NCI-H128 (cell line): ENCODE measurements around the gene MAGOH.
A peak's percentile ranks its signal among the peaks of the same experiment; 100 is the strongest.
"Not testable (repeated sequence)": the region's sequence is repeated elsewhere in the genome, so short reads cannot be mapped to it uniquely, and the experiment has no call there.

Experiments
- DNase-seq: peaks from one replicate; lab custom pipeline; 2025; ENCODE audit not compliant: unreplicated experiment; lab: John Stamatoyannopoulos, UW

The MAGOH gene

DNA sequence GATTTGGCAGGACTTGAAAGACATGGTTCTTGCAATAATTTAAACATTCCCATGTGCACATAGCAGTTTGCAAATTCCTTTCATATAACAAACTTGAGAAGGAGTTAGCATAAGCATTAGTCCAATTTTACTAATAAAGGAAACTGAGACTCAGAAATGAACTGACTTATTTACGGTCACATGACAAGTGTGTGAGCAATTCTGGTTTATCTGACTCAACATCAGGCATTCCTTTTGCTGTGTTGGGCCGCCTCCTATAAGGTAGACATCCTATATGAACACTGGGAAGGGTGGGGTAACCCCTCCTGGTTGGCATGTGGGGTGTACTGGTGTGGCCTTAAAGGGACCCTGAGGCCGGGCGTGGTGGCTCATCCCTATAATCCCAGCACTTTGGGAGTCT lies 50.2 kb downstream of the MAGOH start:
- no peak for DNase-seq

DNA sequence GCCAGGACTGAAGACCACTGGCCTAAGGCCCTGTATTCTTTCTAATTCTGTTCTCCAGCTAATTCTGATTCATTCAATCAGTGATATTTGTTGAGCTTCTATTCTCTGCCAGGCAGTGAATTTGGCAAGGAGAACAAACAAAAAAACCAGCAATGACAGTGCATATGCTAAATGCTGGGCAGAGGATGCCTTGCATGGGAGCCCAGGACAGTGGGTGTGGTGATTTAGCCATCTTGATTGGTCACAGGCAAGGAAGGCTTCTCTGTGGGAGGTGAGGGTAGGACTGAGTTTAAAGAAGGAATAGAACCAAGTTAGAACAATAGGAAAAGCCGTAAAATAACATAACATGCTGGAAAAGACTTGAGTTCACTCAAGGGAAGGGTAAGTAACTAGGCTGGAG lies 50.9 kb downstream of the MAGOH start:
- no peak for DNase-seq

DNA sequence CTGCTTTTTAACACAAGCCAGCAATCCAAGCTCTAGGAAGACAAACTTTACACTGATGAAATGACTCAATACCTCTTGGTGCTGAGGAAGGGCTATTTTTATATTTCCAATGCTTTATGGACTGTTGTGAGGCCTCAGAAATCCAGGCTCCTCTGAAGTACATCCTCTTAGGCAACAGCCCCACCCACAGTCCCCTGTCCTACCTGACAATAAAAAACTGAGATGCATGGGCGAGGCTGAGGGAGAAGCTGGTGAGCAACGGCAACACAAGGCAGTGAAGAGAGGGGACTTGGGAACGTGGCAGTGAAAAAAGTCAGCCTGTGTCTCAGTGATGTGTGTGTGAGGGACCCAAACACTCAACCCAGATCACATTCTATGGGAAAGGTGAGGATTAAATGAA lies 51.8 kb downstream of the MAGOH start:
- DNase-seq: no peak

DNA sequence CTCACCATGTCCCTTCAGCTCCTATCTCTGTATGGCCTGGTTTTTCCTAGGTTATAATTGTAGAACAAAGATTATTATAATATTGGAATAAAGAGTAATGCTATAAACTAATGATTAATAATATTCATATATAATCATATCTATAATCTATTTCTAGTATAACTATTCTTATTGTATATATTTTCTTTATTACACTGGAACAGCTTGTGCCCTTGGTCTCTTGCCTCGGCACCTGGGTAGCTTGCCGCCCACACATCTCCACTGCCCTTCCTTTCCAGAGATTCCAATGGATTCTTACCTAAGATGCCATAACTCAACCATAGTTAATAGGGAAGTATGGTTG lies 52.4 kb downstream of the MAGOH start:
- not testable (repeated sequence) for DNase-seq

DNA sequence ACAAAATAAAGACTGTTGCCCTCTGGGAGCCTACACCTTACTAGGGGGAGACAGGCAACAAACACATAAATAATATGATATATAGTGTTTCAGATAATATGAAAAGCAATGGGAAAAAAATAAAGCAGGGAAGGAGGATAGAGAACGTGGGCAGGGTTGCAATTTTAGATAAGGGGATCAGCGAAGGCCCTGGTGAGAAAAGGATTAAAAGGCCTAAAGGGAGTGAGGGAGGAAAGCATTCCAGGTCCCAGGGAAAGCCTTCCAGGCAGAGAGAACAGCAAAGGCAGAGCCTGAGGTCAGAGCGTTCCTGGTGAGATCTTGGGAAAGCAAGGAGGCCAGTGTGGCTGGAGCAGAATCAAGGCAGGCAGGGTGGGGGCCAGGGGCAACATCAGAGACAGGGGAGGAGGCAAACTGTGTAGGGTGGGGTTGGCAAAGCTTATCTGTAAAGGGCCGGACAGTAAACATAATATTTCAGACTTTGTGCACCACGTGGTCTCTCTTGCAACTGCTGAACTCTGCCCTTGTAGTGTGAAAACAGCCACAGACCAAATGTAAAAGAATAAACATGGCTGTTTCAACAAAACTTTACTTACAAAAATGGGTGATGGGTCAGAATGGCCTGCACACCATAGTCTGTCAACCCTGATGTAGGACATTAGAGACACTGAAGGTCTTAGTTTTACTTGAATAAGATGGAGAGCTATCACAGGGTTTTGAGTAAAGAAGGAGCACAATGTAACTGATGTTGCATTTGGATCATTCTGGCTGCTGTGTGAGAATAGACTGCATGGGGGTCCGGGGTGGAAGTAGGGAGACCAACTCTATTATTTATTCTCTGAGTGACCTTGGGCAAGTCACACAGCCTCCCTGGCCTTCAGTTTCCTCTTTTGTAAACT lies 55.0 kb downstream of the MAGOH start:
- DNase-seq: no peak

DNA sequence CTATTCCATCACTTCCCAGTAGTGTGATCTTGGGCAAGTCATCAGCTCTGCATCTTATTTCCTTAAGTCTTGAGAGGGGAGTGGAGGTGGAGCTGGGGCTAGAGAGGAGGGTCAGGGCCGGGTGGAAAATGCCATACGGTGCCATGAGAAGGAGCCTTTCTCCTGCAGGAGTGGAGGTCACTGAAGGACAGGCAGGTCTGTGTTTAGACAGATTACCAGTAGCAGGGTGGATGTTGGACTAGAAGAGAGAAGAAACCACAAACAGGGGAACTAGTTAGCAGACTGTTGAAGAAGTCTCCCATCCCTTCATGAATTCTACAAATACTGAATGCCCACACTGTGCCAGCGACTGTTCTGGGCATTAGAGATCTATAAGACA lies 55.6 kb downstream of the MAGOH start:
- no peak for DNase-seq

DNA sequence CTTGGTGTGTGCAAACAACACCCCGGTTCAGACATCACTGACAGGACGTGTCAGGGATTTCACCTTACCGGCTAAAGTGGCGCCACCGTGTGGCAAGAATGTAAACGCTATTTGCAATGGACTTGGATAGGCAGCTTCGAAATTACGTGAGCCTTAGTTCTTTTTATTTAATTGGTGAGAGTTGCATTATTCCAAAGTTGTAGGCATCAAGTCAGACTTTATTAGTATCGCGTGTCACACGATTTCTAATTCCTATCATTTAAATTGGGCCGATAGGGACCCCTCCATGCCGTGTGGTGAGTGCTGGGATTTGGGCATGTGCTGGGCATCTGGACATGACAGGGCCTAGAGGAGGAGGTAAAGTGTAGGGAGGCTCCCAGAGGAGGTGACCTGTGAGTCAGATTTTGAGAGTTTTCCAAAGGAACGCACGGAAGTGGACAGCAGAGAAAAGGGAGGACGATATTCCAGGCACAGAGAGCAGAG lies 56.2 kb downstream of the MAGOH start:
- peak; percentile 67 for DNase-seq

DNA sequence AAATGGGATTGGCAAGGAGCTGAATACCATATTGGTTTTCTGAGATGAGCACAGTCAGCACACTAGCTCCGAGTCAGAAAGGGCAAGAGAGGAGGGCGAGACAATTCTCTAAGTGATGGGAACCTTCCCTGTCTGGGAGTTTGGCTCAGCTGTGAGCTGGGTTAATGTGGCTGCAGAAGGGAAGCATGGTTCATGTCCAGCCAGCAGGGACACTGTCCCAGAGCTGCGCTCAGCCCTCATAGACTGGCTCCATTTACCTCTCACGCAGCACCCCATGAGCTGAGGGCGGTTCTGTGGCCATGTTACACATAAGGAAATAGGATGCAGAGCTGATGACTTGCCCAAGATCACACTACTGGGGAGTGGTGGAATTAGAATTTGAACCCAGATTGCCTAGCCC lies 57.4 kb downstream of the MAGOH start:
- no peak for DNase-seq

DNA sequence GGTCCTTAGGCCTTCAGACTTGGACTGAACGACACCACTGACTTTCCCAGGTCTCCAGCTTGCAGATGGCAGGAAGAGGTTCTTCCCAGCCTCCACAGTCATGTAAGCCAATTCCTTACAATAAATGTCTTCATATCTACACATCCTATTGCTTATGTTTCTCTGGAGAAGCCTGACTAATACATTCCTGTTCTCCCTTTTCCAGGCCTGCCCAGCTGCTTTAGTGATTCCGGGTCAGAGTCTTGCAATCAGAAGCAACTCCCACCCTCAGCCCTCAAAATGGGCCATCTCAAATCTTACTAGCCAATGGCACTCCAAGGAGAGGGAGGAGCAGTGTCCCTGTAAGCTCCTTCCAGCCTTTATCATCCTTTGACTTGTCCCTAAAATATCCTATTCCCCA lies 58.1 kb downstream of the MAGOH start:
- no peak for DNase-seq
